Liver (tissue), 9 donors: ENCODE results near the gene TUBGCP2. TPM values are rescaled to one million over a fixed set of nuclear protein-coding genes. Genes with fewer than 3 reads are reported as not detected.

Experiments
- DNase-seq: peaks from one replicate; pipeline ENCODE4 v3.0.0-alpha.2; 2017; ENCODE audit warnings: low spot score
- H3K27ac ChIP-seq, 2 donors: one replicate each; pipeline ENCODE4 v1.7.0; 2013; ENCODE audit warnings: inconsistent platforms in 2 of 2, low read length in 2 of 2, control low read depth in 1 of 2, low read depth in 1 of 2, mild to moderate bottlenecking in 1 of 2
- H3K27me3 ChIP-seq, 4 donors: one replicate each; pipeline versions ENCODE4 v1.6.1 to v1.7.0; 2013; ENCODE audit warnings: low read length in 3 of 4, inconsistent platforms in 1 of 4, mild to moderate bottlenecking in 1 of 4, moderate library complexity in 1 of 4; ENCODE audit not compliant: control insufficient read depth in 4 of 4, insufficient read depth in 4 of 4
- H3K36me3 ChIP-seq, 4 donors: one replicate each; pipeline versions ENCODE4 v1.6.1 to v1.7.0; 2013; ENCODE audit warnings: low read length in 3 of 4, mild to moderate bottlenecking in 3 of 4, low read depth in 1 of 4, moderate library complexity in 1 of 4; ENCODE audit not compliant: control insufficient read depth in 4 of 4, insufficient read depth in 3 of 4
- H3K4me1 ChIP-seq, 4 donors: one replicate each; pipeline versions ENCODE4 v1.6.1 to v1.7.0; 2013; ENCODE audit warnings: low read length in 3 of 4, mild to moderate bottlenecking in 3 of 4, moderate library complexity in 1 of 4; ENCODE audit not compliant: control insufficient read depth in 4 of 4, insufficient read depth in 4 of 4
- H3K4me3 ChIP-seq, 3 donors: one replicate each; pipeline versions ENCODE4 v1.6.1 to v1.7.0; 2013; ENCODE audit warnings: low read length in 3 of 3, control low read depth in 1 of 3, low read depth in 1 of 3, mild to moderate bottlenecking in 1 of 3
- H3K9ac ChIP-seq, 2 donors: one replicate each; pipeline ENCODE4 v1.7.0; 2013; ENCODE audit warnings: low read length in 2 of 2, mild to moderate bottlenecking in 2 of 2, moderate library complexity in 2 of 2, control low read depth in 1 of 2, low read depth in 1 of 2
- H3K9me3 ChIP-seq, 4 donors: one replicate each; pipeline versions ENCODE4 v1.6.1 to v1.7.0; 2013; ENCODE audit warnings: low read length in 3 of 4; ENCODE audit not compliant: control insufficient read depth in 4 of 4
- EGR1 ChIP-seq, 2 donors: IDR thresholded peaks; 2 replicates each; pipeline ENCODE4 v1.6.1; 2016 to 2018; ENCODE audit warnings: antibody characterized with exemption in 2 of 2, low read depth in 2 of 2
- FOXA1 ChIP-seq: IDR thresholded peaks from 2 replicates; pipeline ENCODE4 v1.6.1; 2016; ENCODE audit warnings: antibody characterized with exemption
- FOXA2 ChIP-seq: IDR thresholded peaks from 2 replicates; pipeline ENCODE4 v1.6.1; 2016; ENCODE audit warnings: antibody characterized with exemption
- GABPA ChIP-seq, 2 donors: IDR thresholded peaks in 1 of 2; conservative IDR thresholded peaks in 1 of 2; 2 replicates each; pipeline ENCODE4 v1.6.1; 2016; ENCODE audit warnings: antibody characterized with exemption in 2 of 2, mild to moderate bottlenecking in 1 of 2, moderate library complexity in 1 of 2
- HNF4A ChIP-seq, 2 donors: conservative IDR thresholded peaks; 2 replicates each; pipeline ENCODE4 v1.6.1; 2016; ENCODE audit warnings: antibody characterized with exemption in 2 of 2, mild to moderate bottlenecking in 2 of 2
- HNF4G ChIP-seq: IDR thresholded peaks from 2 replicates; pipeline ENCODE4 v1.6.1; 2016; ENCODE audit warnings: antibody characterized with exemption
- JUND ChIP-seq, 2 donors: IDR thresholded peaks; 2 replicates each; pipeline ENCODE4 v1.6.1; 2016; ENCODE audit warnings: antibody characterized with exemption in 2 of 2
- NR2F2 ChIP-seq: IDR thresholded peaks from 2 replicates; pipeline ENCODE4 v1.6.1; 2016; ENCODE audit warnings: antibody characterized with exemption
- RAD21 ChIP-seq, 2 donors: IDR thresholded peaks; 2 replicates each; pipeline ENCODE4 v1.6.1; 2016; ENCODE audit warnings: antibody characterized with exemption in 2 of 2, mild to moderate bottlenecking in 2 of 2
- RXRA ChIP-seq, 2 donors: IDR thresholded peaks; 2 replicates each; pipeline ENCODE4 v1.6.1; 2017 to 2018; ENCODE audit warnings: antibody characterized with exemption in 2 of 2, mild to moderate bottlenecking in 1 of 2
- SP1 ChIP-seq: IDR thresholded peaks from 2 replicates; pipeline ENCODE4 v1.6.1; 2018; ENCODE audit warnings: antibody characterized with exemption, mild to moderate bottlenecking
- TAF1 ChIP-seq: conservative IDR thresholded peaks from 2 replicates; pipeline ENCODE4 v1.6.1; 2016; ENCODE audit warnings: antibody characterized with exemption, mild to moderate bottlenecking
- YY1 ChIP-seq: IDR thresholded peaks from 2 replicates; pipeline ENCODE4 v1.6.1; 2016; ENCODE audit warnings: antibody characterized with exemption, mild to moderate bottlenecking
- WGBS: extraction: QIAGEN DNeasy Blood & Tissue Kit; methylation state at CpG from one replicate; pipeline ENCODE4 v1.1.7; 2013; 5-methylcytosine and 5-hydroxymethylcytosine counted together
- polyA plus RNA-seq, 2 donors: library from polyadenylated mRNA; stranded (reverse) in 1 of 2; unstranded in 1 of 2; fragments of 200-250 nt in 1 of 2; fragments of >200 nt in 1 of 2; fragmentation: Nextera tagmentation in 1 of 2; extraction: Ambion mirVana in 1 of 2; gene quantifications; one replicate each; pipeline versions ENCODE4 v1.2.1 to v1.2.3, GENCODE V29; 2013 to 2015
- total RNA-seq, 2 donors: library from RNA; depleted of rRNA; stranded (reverse); fragments of >200 nt; gene quantifications; one replicate each; pipeline ENCODE4 v1.2.3, GENCODE V29; 2014
- TF ChIP-seq, protein P1 (sequence below): IDR thresholded peaks from 2 replicates; pipeline ENCODE4 v1.6.1; 2016; ENCODE audit warnings: antibody characterized with exemption
- TF ChIP-seq, protein P2 (sequence below): fragments of 150-350 bp; IDR thresholded peaks from 2 replicates; pipeline ENCODE4 v1.5.1; 2017; ENCODE audit warnings: improper control_type of control experiment, low read depth, low read length; ENCODE audit not compliant: missing input control
- TF ChIP-seq, protein P3 (sequence below): IDR thresholded peaks from 2 replicates; pipeline ENCODE4 v1.6.1; 2016; ENCODE audit warnings: antibody characterized with exemption
- donor health status: healthy.
- donor health status: healthy.
- donor health status: healthy.
- donor health status: healthy.
- donor health status: healthy.

TUBGCP2 gene
- total and polyA plus RNA-seq, 4 donors: 18.8 to 32.4 (median 27.6) TPM

DNA sequence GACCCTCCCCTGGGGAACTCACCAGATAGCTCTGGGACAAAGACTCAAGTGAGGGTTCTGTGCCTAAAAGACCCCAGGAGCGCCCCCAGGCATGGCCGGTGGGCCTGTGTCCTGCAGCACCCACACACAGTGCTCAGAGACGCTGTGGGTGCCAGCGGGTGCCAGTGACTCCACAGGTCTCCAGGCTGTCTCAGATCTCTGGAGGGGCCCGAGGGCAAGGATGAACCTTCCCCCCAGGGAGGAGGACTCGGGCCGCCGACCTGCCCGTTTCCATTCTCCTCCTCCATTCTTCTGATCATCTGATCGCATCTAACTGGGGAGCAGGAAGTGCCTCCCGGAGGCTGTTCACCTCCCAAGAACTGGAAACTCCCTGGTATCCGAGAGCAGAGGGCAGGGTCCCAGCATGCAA, 33.0 kb downstream of the TUBGCP2 start:
- TF ChIP-seq SP1 (no peak), RAD21 (IDR thresholded peaks at IDR 0.05) (no peak), GABPA (IDR thresholded peaks at IDR 0.05 in 1 of 2, conservative IDR thresholded peaks at IDR 0.05 in 1 of 2) (no peak), EGR1 (IDR thresholded peaks at IDR 0.05; ENCODE audit: low read depth in 2 of 2) (no peak), NR2F2 (no peak), JUND (IDR thresholded peaks at IDR 0.05) (no peak)
- TF ChIP-seq, protein P1, sequence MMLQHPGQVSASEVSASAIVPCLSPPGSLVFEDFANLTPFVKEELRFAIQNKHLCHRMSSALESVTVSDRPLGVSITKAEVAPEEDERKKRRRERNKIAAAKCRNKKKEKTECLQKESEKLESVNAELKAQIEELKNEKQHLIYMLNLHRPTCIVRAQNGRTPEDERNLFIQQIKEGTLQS: no peak
- TF ChIP-seq, protein P2, sequence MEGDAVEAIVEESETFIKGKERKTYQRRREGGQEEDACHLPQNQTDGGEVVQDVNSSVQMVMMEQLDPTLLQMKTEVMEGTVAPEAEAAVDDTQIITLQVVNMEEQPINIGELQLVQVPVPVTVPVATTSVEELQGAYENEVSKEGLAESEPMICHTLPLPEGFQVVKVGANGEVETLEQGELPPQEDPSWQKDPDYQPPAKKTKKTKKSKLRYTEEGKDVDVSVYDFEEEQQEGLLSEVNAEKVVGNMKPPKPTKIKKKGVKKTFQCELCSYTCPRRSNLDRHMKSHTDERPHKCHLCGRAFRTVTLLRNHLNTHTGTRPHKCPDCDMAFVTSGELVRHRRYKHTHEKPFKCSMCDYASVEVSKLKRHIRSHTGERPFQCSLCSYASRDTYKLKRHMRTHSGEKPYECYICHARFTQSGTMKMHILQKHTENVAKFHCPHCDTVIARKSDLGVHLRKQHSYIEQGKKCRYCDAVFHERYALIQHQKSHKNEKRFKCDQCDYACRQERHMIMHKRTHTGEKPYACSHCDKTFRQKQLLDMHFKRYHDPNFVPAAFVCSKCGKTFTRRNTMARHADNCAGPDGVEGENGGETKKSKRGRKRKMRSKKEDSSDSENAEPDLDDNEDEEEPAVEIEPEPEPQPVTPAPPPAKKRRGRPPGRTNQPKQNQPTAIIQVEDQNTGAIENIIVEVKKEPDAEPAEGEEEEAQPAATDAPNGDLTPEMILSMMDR: no peak
- Histone ChIP-seq H3K4me1 (peaks cover 12 to 36% (median 27%) of the 10 kb centered on the region in 4 donors), H3K9ac (peak overlapping the region in 1 of 2 donors; percentile 53), H3K27me3 (no peaks in the 10 kb centered on the region), H3K36me3 (peaks cover 0 to 19% (median 6%) of the 10 kb centered on the region in 4 donors), H3K4me3 (no peak overlapping the region), H3K27ac (peak overlapping the region; percentile 23 to 50), H3K9me3 (no peaks in the 10 kb centered on the region)
- DNase-seq: no peak
- WGBS: 54% methylated on average over 12 of the region's 12 CpGs

DNA sequence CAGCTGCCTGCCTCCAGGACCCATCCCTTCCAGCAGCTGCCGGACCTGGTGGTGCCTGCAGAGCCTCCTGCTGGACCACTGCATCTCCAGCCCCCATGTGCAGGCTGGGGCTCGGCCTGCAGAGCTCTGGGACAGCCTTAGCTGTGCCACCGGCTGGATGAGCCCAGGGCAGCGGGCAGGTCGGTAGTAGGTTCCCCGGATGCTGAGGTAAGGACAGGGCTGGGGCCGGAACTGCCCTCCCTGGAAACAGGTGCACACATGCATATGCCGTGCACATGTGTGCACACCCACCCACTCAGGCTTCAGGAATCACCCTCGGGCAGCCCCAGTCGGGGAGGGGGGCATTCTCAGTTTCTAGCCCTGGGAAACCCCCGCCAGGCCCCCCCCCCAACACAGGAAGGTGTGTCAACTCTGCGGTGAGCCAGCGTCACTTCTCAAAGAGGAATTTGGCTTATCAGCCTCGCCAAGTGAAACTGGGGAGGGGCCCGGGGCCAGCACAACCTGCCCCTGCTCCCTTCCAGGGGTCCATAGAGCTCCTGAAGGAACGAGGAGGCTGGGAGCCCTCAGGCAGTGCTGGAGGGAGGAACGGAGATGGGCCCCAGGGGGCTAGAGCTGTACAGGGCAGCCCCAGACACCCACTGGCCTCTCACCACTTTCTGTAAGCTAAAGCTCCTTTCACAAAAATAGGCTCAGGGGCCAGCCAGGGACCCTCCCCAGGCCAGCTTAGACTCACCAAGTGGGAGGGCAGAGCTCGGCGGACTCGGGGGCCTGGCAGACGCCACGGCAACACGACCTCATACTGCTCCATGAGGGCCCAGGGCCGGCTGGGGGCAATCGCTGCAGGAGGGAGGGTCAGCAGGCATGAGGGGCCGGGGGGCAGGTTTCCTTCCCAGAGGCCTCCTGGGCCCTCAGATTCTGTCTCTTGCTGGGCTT, 33.7 kb downstream of the TUBGCP2 start:
- Histone ChIP-seq H3K9me3 (no peaks in the 10 kb centered on the region), H3K36me3 (peaks cover 4 to 20% (median 7%) of the 10 kb centered on the region in 4 donors), H3K4me1 (peaks cover 12 to 30% (median 25%) of the 10 kb centered on the region in 4 donors), H3K27me3 (no peaks in the 10 kb centered on the region), H3K9ac (peak overlapping the region in 1 of 2 donors; percentile 53), H3K27ac (peak overlapping the region; percentile 23 to 50), H3K4me3 (no peak overlapping the region)
- TF ChIP-seq NR2F2: no peak
- no peak for TF ChIP-seq FOXA2
- TF ChIP-seq HNF4G: no peak
- TF ChIP-seq RXRA (IDR thresholded peaks at IDR 0.05): no peak
- TF ChIP-seq FOXA1: no peak
- TF ChIP-seq RAD21 (IDR thresholded peaks at IDR 0.05): no peak
- no peak for TF ChIP-seq EGR1 (IDR thresholded peaks at IDR 0.05; ENCODE audit: low read depth in 2 of 2)
- TF ChIP-seq, protein P3, sequence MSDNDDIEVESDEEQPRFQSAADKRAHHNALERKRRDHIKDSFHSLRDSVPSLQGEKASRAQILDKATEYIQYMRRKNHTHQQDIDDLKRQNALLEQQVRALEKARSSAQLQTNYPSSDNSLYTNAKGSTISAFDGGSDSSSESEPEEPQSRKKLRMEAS: no peak
- TF ChIP-seq SP1: no peak
- TF ChIP-seq YY1: no peak
- no peak for TF ChIP-seq GABPA (IDR thresholded peaks at IDR 0.05 in 1 of 2, conservative IDR thresholded peaks at IDR 0.05 in 1 of 2)
- no peak for DNase-seq
- WGBS: 63% methylated on average over 26 of the region's 26 CpGs

DNA sequence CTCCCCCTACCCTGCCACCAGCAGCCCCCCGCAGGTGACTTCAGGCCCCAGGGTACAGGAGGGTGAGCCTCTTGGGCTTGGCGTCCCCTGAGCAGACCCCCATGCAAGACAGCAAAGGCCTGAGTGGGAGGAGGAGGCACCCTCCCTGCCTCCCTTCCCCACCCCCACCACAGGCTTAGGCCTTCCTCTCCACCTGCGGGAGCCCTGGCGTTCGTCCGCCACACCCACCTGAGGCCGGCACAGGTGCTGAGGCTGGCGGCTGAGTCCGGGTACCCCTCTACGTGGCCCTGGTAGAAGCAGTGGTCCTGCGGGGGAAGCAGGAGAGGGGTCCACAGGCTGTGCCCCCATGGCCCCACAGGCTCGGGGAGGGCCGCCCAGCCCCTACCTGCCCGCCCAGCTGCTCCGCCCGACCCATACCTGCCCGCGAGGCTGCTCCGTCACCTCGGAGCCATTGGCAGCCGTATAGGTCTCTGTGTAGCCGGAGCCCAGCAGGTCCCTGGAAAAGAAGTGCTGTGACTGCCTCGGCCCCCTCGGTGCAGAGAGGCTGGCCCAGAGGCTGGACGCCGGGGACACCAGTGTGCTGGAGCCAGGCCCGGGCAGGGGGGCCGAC, 35.0 kb downstream of the TUBGCP2 start:
- Histone ChIP-seq H3K4me1 (peaks cover 10 to 17% (median 14%) of the 10 kb centered on the region in 4 donors), H3K9ac (no peak overlapping the region), H3K9me3 (no peaks in the 10 kb centered on the region), H3K27ac (no peak overlapping the region), H3K27me3 (no peaks in the 10 kb centered on the region), H3K36me3 (peaks cover 5 to 23% (median 7%) of the 10 kb centered on the region in 4 donors), H3K4me3 (no peak overlapping the region)
- 86% methylated on average over 28 of the region's 28 CpGs for WGBS
- TF ChIP-seq TAF1 (no peak), EGR1 (IDR thresholded peaks at IDR 0.05; ENCODE audit: low read depth in 2 of 2) (no peak), SP1 (no peak), HNF4G (no peak), NR2F2 (no peak), HNF4A (conservative IDR thresholded peaks at IDR 0.05) (no peak), FOXA1 (no peak)
- TF ChIP-seq, protein P3: no peak
- TF ChIP-seq, protein P2: no peak
- TF ChIP-seq, protein P1: no peak
- DNase-seq: no peak
